K562 (cell line): ENCODE data around the gene COL5A1. TPM values are rescaled to one million over a fixed set of nuclear protein-coding genes. Genes with fewer than 3 reads are reported as not detected.

Source experiments
- ATAC-seq: fragments of 200-7000 bp; cut with Tn5 transposase; 3 replicates; pipeline ENCODE4 v1.9.1; 2020; ENCODE audit warnings: moderate library complexity
- BruUV-seq: library from RNA; stranded (reverse); fragments of 400-500 nt; replicated peaks from 2 replicates; lab custom pipeline; 2021; lab: Mats Ljungman, UMichigan
- CTCF ChIA-PET: fragments of 300-600 bp; formaldehyde crosslinking; extraction: SDS; loops from one replicate; lab custom pipeline; 2021; ENCODE audit warnings: low intra/inter-chr PET ratio; lab: Yijun Ruan, JAX
- POLR2A ChIA-PET: fragments of 300-600, 350-650 bp; sonication (Branson Sonifier 250); formaldehyde crosslinking; extraction: SDS; loops from one replicate; lab custom pipeline; 2021; ENCODE audit warnings: antibody characterized with exemption, inconsistent platforms; lab: Yijun Ruan, JAX
- DNase-seq, 4 experiments: peaks; one replicate each; pipeline versions ENCODE4 v3.0.0 to v3.0.0-alpha.2; 2011 to 2018; ENCODE audit warnings: low spot score in 3 of 4, mixed read lengths in 3 of 4; ENCODE audit errors: extremely low read depth in 1 of 4
- FAIRE-seq: peaks from 2 replicates; lab custom pipeline; 2011; peaks lifted over from hg19 to GRCh38; lab: Jason Lieb, UNC
- H2AFZ ChIP-seq: 2 replicates; pipeline ENCODE4 v1.6.0; 2011; ENCODE audit warnings: low read depth, low read length, control low read depth, inconsistent platforms
- H3K27ac ChIP-seq: fragments of 200-600 bp; 3 replicates; pipeline ENCODE4 v1.8.0; 2011; ENCODE audit warnings: low read depth, mild to moderate bottlenecking, control low read depth, inconsistent platforms, low read length, moderate library complexity, mixed read lengths; ENCODE audit errors: extremely low read depth
- H3K27me3 ChIP-seq, 2 experiments: fragments of 300-600 bp in 1 of 2; 2 replicates in 1 of 2; 3 replicates in 1 of 2; pipeline versions ENCODE4 v1.6.0 to v1.8.0; 2011; ENCODE audit warnings: inconsistent platforms in 2 of 2, low read length in 2 of 2, mild to moderate bottlenecking in 1 of 2, mixed read lengths in 1 of 2, moderate library complexity in 1 of 2; ENCODE audit not compliant: control insufficient read depth in 2 of 2, insufficient read depth in 2 of 2
- H3K36me3 ChIP-seq: fragments of 300-600 bp; 3 replicates; pipeline ENCODE4 v1.8.0; 2011; ENCODE audit warnings: mild to moderate bottlenecking, low read length, inconsistent platforms; ENCODE audit not compliant: control insufficient read depth, insufficient read depth
- H3K4me1 ChIP-seq, 2 experiments: fragments of 200-600 bp in 1 of 2; replicated peaks in 1 of 2; 2 replicates in 1 of 2; 3 replicates in 1 of 2; pipeline versions ENCODE4 v1.5.1 to v1.8.0; 2011; ENCODE audit warnings: inconsistent platforms in 2 of 2, low read length in 2 of 2, mild to moderate bottlenecking in 1 of 2, mixed read lengths in 1 of 2, moderate library complexity in 1 of 2; ENCODE audit not compliant: control insufficient read depth in 2 of 2, insufficient read depth in 2 of 2
- H3K4me2 ChIP-seq: 2 replicates; pipeline ENCODE4 v1.6.1; 2011; ENCODE audit warnings: low read length, control low read depth, inconsistent platforms, mixed read lengths; ENCODE audit not compliant: insufficient read depth
- H3K4me3 ChIP-seq: fragments of 200-600 bp; sonication (generic), shearing (Covaris generic); 2 replicates; pipeline ENCODE4 v1.5.1; 2016; ENCODE audit warnings: control low read depth, inconsistent platforms
- H3K79me2 ChIP-seq: fragments of 200-600 bp; 3 replicates; pipeline ENCODE4 v1.8.0; 2011; ENCODE audit warnings: low read length, inconsistent platforms; ENCODE audit not compliant: control insufficient read depth, insufficient read depth
- H3K9ac ChIP-seq, 2 experiments: 2 replicates each; pipeline versions ENCODE4 v1.6.0 to v1.6.1; 2011; ENCODE audit warnings: low read depth in 2 of 2, low read length in 2 of 2, control low read depth in 1 of 2, inconsistent platforms in 1 of 2, mild to moderate bottlenecking in 1 of 2, mixed read lengths in 1 of 2; ENCODE audit not compliant: insufficient read depth in 1 of 2
- H3K9me1 ChIP-seq: one replicate; pipeline ENCODE4 v1.6.0; 2011; ENCODE audit warnings: inconsistent platforms, mild to moderate bottlenecking, low read length, moderate library complexity; ENCODE audit not compliant: control insufficient read depth, insufficient read depth
- H3K9me3 ChIP-seq: replicated peaks from 2 replicates; pipeline ENCODE4 v1.5.1; 2011; ENCODE audit warnings: low read depth, low read length, inconsistent platforms; ENCODE audit not compliant: control insufficient read depth, insufficient read depth
- H4K20me1 ChIP-seq: replicated peaks from 2 replicates; pipeline ENCODE4 v1.6.1; 2011; ENCODE audit warnings: low read length, inconsistent platforms, mixed read lengths; ENCODE audit not compliant: control insufficient read depth, insufficient read depth
- ZFP36 ChIP-seq: fragments of 150-350 bp; IDR thresholded peaks from 2 replicates; pipeline ENCODE4 v1.6.1; 2018; ENCODE audit warnings: low read length, low read depth; ENCODE audit not compliant: partially characterized antibody
- WGBS: fragments of 100-300 bp; shearing (Covaris generic); methylation state at CpG from one replicate; pipeline ENCODE4 v1.1.6; 2016; ENCODE audit warnings: low coverage, mixed read lengths; ENCODE audit not compliant: insufficient coverage; ENCODE audit errors: missing lambda C conversion rate; 5-methylcytosine and 5-hydroxymethylcytosine counted together
- in situ Hi-C: fragments of 300-500 bp; cut with MboI; formaldehyde crosslinking; loops from 4 replicates; pipeline ENCODE4 v1.15.0; 2018; ENCODE audit warnings: inconsistent platforms, mixed read lengths
- intact Hi-C: fragments of 100-400 bp; cut with micrococcal nuclease; formaldehyde crosslinking; loops from 2 replicates; pipeline ENCODE4 v1.14.2; 2022
- polyA plus RNA-seq, 8 experiments: library from polyadenylated mRNA; depleted of rRNA in 4 of 8; stranded (reverse) in 5 of 8; unstranded in 3 of 8; fragments of >200 nt; fragmentation: Nextera tagmentation in 2 of 8; fragmentation: Illumina TruSeq in 1 of 8; extraction: Ambion mirVana in 2 of 8; extraction: Trizol in 1 of 8; gene quantifications; 2 replicates each; pipeline versions ENCODE4 v1.2.1 to v1.2.3, GENCODE V29; 2011 to 2014; ENCODE audit warnings: inconsistent platforms in 1 of 8, missing spikeins in 1 of 8
- total RNA-seq, 7 experiments: library from RNA; depleted of rRNA in 6 of 7; stranded (reverse); fragments of >200 nt in 6 of 7; fragmentation: Illumina TruSeq in 2 of 7; extraction: Trizol in 2 of 7; gene quantifications; 2 replicates each; pipeline versions ENCODE4 v1.2.1 to v1.2.3, GENCODE V29; 2011 to 2021; ENCODE audit warnings: low replicate concordance in 1 of 7
- TF ChIP-seq, protein P1 (sequence below), 2 experiments: fragments of 450-650 bp in 1 of 2; sonication (generic) in 1 of 2; formaldehyde crosslinking; conservative IDR thresholded peaks; 2 replicates each; pipeline versions ENCODE4 v1.4.0 to v1.8.1; 2020 to 2022; ENCODE audit warnings: mild to moderate bottlenecking in 1 of 2, missing genetic modification reagents in 1 of 2

The COL5A1 gene
- total and polyA plus RNA-seq, 9 of the 15 experiments (the other 6 are each of a cell fraction or from before 2014, with no cell fraction given): under 0.01 to 0.13 (median 0.04) TPM; not detected in 6

DNA sequence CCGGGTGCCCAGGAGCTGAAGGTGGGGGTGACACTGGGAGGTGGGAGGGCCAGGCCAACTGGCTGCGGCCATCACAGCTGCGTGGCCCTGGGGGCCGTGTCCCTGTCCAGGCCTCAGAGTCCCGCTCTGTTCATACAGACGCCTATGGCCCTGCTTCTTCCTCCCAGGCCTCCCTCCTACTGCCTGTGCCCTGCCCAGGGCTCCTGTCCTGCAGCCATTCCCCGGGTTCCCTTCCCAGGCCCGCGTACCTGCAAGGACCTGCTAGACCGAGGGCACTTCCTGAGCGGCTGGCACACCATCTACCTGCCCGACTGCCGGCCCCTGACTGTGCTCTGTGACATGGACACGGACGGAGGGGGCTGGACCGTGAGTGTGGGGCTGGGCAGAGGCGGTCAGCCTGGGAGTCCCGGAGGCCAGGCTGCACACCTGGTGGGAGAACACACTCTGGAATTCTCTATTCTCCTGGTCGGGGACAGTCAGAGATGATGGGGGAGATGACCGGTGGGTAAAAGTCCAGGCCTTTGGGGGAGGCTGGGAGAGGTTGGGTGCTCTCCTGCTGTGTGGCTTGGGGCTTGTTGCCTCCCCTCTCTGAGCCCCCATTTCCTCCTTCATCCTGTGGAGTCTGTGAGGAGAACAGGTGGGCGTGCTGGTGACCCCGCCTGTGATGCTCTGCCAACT is 243.5 kb downstream of the COL5A1 start:
- no peak for DNase-seq
- no peaks in the 10 kb centered on the region for H3K79me2 ChIP-seq
- POLR2A ChIA-PET: no interaction called here
- H3K9me3 ChIP-seq: no peaks in the 10 kb centered on the region
- intact Hi-C loops: no loop called here
- 0 out of 2 replicates have a peak, but pooled peaks cover 8% of the 10 kb centered on the region for H4K20me1 ChIP-seq
- H3K4me1 ChIP-seq: no peaks in the 10 kb centered on the region
- no peak overlapping the region for H3K27ac ChIP-seq
- no peak overlapping the region for H3K9ac ChIP-seq
- no peaks in the 10 kb centered on the region for H3K36me3 ChIP-seq
- no peak for FAIRE-seq
- no peaks in the 10 kb centered on the region for H3K9me1 ChIP-seq
- no peak overlapping the region for H3K4me2 ChIP-seq
- no peak for ATAC-seq
- H3K27me3 ChIP-seq: peaks cover 18 to 66% of the 10 kb centered on the region in 2 experiments
- H3K4me3 ChIP-seq: no peak overlapping the region
- no TSS peak for BruUV-seq
- CTCF ChIA-PET: no interaction called here
- 2% methylated on average over 16 of the region's 22 CpGs for WGBS
- H2AFZ ChIP-seq: no peak overlapping the region
- peak; percentile 18 for TF ChIP-seq ZFP36
- TF ChIP-seq, protein P1, sequence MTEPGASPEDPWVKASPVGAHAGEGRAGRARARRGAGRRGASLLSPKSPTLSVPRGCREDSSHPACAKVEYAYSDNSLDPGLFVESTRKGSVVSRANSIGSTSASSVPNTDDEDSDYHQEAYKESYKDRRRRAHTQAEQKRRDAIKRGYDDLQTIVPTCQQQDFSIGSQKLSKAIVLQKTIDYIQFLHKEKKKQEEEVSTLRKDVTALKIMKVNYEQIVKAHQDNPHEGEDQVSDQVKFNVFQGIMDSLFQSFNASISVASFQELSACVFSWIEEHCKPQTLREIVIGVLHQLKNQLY (CRISPR knock-in tag; conservative IDR thresholded peaks at IDR 0.05): no peak
- in situ Hi-C loops: no loop called here
